Measurements from ENCODE around the gene RBBP5. TPM values are rescaled to one million over a fixed set of nuclear protein-coding genes. Genes with fewer than 3 reads are reported as not detected.
"Not testable (repeated sequence)": the region's sequence is repeated elsewhere in the genome, so short reads cannot be mapped to it uniquely, and the experiment has no call there.

RBBP5 gene
- total RNA-seq, 2 donors from 2014 or later: 5.6 to 9.3 TPM

GRCh38 chr1:205168291-205168690 is 46.5 kb upstream of the RBBP5 start:
- intact Hi-C loops (cut with DNase I): no loop called here
- Histone ChIP-seq H3K36me3 (replicated peaks in 1 of 2; ENCODE audit: insufficient read depth in 1 of 2, low read depth in 2 of 2) (no peaks in the 10 kb centered on the region), H3K27ac (no peak overlapping the region), H3K4me3 (no peak overlapping the region), H3K4me1 (no peaks in the 10 kb centered on the region), H3K9me3 (no peaks in the 10 kb centered on the region), H3K27me3 (no peaks in the 10 kb centered on the region)
- ATAC-seq (no peak), DNase-seq (no peak)
- WGBS, 2 donors: 29 to 81% methylated on average over 1 of the region's 1 CpG
- TF ChIP-seq POLR2A (IDR thresholded peaks at IDR 0.05): no peak
- no peak for TF ChIP-seq CTCF (IDR thresholded peaks at IDR 0.05)

- intact Hi-C loops (cut with DNase I): no loop called here
- no peaks in the 10 kb centered on the region for H3K9me3 ChIP-seq
- no peak for DNase-seq
- ATAC-seq: no peak
- H3K27ac ChIP-seq: no peak overlapping the region
- no peak overlapping the region for H3K4me3 ChIP-seq
- 89 to 100% methylated on average over 1 of the region's 1 CpG for WGBS, 2 donors
- TF ChIP-seq CTCF (IDR thresholded peaks at IDR 0.05): no peak
- TF ChIP-seq POLR2A (IDR thresholded peaks at IDR 0.05): no peak
- H3K4me1 ChIP-seq: no peaks in the 10 kb centered on the region
- no peaks in the 10 kb centered on the region for H3K27me3 ChIP-seq
- peaks cover under 1 to 15% of the 10 kb centered on the region in 2 donors for H3K36me3 ChIP-seq (replicated peaks in 1 of 2; ENCODE audit: insufficient read depth in 1 of 2, low read depth in 2 of 2)
Observed at GRCh38 chr1:205162301-205162700, 40.5 kb upstream of the RBBP5 start.

GRCh38 chr1:205161076-205161475 is 39.3 kb upstream of the RBBP5 start:
- TF ChIP-seq CTCF (IDR thresholded peaks at IDR 0.05) (no peak), POLR2A (IDR thresholded peaks at IDR 0.05) (no peak)
- H3K36me3 ChIP-seq (replicated peaks in 1 of 2; ENCODE audit: insufficient read depth in 1 of 2, low read depth in 2 of 2): peaks cover 12 to 23% of the 10 kb centered on the region in 2 donors

GRCh38 chr1:205158048-205158616 is 36.4 kb upstream of the RBBP5 start:
- WGBS, 2 donors: 80 to 89% methylated on average over 2 of the region's 2 CpGs

More at GRCh38 chr1:205161076-205161475, 39.3 kb upstream of the RBBP5 start:
- peaks cover 0 to 12% (median 0%) of the 10 kb centered on the region in 3 donors for H3K9me3 ChIP-seq
- no peaks in the 10 kb centered on the region for H3K27me3 ChIP-seq
- ATAC-seq: no peak
- DNase-seq: no peak
- intact Hi-C loops (cut with DNase I): no loop called here
- H3K4me1 ChIP-seq: no peaks in the 10 kb centered on the region
- H3K27ac ChIP-seq: no peak overlapping the region
- 91 to 94% methylated on average over 6 of the region's 6 CpGs for WGBS, 2 donors
- H3K4me3 ChIP-seq: no peak overlapping the region

GRCh38 chr1:205155665-205156377 is 34.0 kb upstream of the RBBP5 start:
- H3K27me3 ChIP-seq; intact Hi-C loops (cut with DNase I); H3K4me1 ChIP-seq; DNase-seq; H3K27ac ChIP-seq; H3K4me3 ChIP-seq; ATAC-seq: not testable (repeated sequence)
- Histone ChIP-seq H3K36me3 (replicated peaks in 1 of 2; ENCODE audit: insufficient read depth in 1 of 2, low read depth in 2 of 2) (peaks cover 19 to 23% of the 10 kb centered on the region in 2 donors), H3K9me3 (peaks cover 0 to 16% (median 0%) of the 10 kb centered on the region in 3 donors)
- WGBS, 2 donors: 82 to 100% methylated on average over 3 of the region's 3 CpGs

More at GRCh38 chr1:205158048-205158616, 36.4 kb upstream of the RBBP5 start:
- Histone ChIP-seq H3K27ac (no peak overlapping the region), H3K36me3 (replicated peaks in 1 of 2; ENCODE audit: insufficient read depth in 1 of 2, low read depth in 2 of 2) (peaks cover 19 to 26% of the 10 kb centered on the region in 2 donors), H3K4me3 (no peak overlapping the region), H3K9me3 (peaks cover 0 to 16% (median 0%) of the 10 kb centered on the region in 3 donors), H3K27me3 (no peaks in the 10 kb centered on the region), H3K4me1 (no peaks in the 10 kb centered on the region)
- TF ChIP-seq CTCF (IDR thresholded peaks at IDR 0.05) (no peak), POLR2A (IDR thresholded peaks at IDR 0.05) (no peak)
- DNase-seq (no peak), ATAC-seq (no peak)
- intact Hi-C loops (cut with DNase I): no loop called here
